Measurements from ENCODE around the gene XPR1. TPM values are rescaled to one million over a fixed set of nuclear protein-coding genes. Genes with fewer than 3 reads are reported as not detected.

XPR1 gene
- total and polyA plus RNA-seq, 2 of the 8 experiments (the other 6 are each of a cell fraction or from before 2014, with no cell fraction given), result 28.6 to 43.9 TPM

DNA sequence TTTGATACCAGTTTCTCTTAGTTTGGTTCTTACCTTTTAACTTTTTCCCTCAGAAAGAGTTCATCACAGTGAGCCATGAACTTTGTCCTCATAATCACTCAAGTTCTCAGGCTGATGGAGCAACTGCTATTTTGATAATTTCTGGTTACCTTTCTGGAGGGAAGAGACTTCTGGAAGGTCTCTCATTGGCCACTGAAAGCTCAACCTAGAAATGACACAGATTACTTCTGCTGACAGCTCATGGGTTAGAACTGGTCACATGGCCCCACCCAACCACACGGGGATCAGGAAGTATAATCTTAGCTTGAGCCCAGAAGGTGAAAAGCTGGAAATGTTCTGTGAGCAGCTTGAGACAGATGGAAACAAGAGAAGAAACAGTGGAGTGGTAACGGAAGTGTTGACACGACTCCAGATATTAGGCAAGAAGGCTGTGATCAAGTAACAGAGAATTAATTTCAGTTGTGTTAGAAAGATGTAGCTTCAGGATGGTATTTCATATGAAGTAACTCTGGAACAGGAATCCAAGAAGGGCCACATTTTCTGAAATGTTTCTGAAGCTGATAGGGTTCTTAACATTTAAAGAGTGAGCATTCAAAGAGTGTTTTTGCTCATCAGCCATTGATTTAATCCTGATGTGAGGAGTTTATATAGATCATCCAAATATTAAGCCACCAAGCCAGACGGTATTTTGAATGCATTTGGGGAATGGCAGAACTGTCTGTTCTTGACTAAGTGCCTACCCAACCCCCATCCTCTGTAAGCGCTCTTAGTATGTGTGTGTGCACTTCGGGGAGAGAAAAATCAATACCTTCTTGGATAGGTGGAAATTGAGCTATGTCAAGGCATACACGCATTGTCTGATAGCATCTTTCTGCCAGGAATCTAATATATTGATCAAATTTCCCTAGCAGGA, 21.9 kb upstream of the XPR1 start (continued):
- TF ChIP-seq HDAC6 (IDR thresholded peaks at IDR 0.05; ENCODE audit: low read depth, low read length) (no peak), SIRT6 (IDR thresholded peaks at IDR 0.05; ENCODE audit: low read length) (no peak), GABPA (IDR thresholded peaks at IDR 0.05; ENCODE audit: borderline replicate concordance, insufficient read depth, low read length) (no peak), RNF2 (IDR thresholded peaks at IDR 0.05; ENCODE audit: borderline replicate concordance, low read depth, low read length, missing control alignments, poor library complexity, severe bottlenecking) (no peak), CBX5 (IDR thresholded peaks at IDR 0.05; ENCODE audit: low read depth, low read length) (no peak), ZNF274 (IDR thresholded peaks at IDR 0.05; ENCODE audit: borderline replicate concordance, extremely low read depth, low read length) (no peak), BRCA1 (IDR thresholded peaks at IDR 0.05; ENCODE audit: low read depth, low read length) (no peak)
- TF ChIP-seq, protein P1, sequence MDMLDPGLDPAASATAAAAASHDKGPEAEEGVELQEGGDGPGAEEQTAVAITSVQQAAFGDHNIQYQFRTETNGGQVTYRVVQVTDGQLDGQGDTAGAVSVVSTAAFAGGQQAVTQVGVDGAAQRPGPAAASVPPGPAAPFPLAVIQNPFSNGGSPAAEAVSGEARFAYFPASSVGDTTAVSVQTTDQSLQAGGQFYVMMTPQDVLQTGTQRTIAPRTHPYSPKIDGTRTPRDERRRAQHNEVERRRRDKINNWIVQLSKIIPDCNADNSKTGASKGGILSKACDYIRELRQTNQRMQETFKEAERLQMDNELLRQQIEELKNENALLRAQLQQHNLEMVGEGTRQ (IDR thresholded peaks at IDR 0.05; ENCODE audit: low read length), result no peak
- TF ChIP-seq, protein P2, sequence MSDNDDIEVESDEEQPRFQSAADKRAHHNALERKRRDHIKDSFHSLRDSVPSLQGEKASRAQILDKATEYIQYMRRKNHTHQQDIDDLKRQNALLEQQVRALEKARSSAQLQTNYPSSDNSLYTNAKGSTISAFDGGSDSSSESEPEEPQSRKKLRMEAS (IDR thresholded peaks at IDR 0.05), result no peak

Data from H1 (cell line).